GM21390 (cell line): ENCODE data around the gene KLHDC8A.
"Not testable (repeated sequence)": the region's sequence is repeated elsewhere in the genome, so short reads cannot be mapped to it uniquely, and the experiment has no call there.

Experiments
- ATAC-seq: cut with Tn5 transposase; IDR thresholded peaks from one replicate; pipeline ENCODE4 v1.9.1; 2021; ENCODE audit not compliant: unreplicated experiment

Gene KLHDC8A

GRCh38 chr1:205298191-205298994 lies 58.3 kb downstream of the KLHDC8A start:
- ATAC-seq, result no peak

GRCh38 chr1:205297546-205298177 lies 59.1 kb downstream of the KLHDC8A start:
- ATAC-seq, result not testable (repeated sequence)

GRCh38 chr1:205296154-205296553 lies 60.6 kb downstream of the KLHDC8A start:
- no peak for ATAC-seq

GRCh38 chr1:205294934-205295333 lies 61.8 kb downstream of the KLHDC8A start:
- no peak for ATAC-seq

GRCh38 chr1:205294175-205294917 lies 62.4 kb downstream of the KLHDC8A start:
- no peak for ATAC-seq

- ATAC-seq, result no peak
These were observed 63.2 kb downstream of the KLHDC8A start for GRCh38 chr1:205293350-205294074.

- ATAC-seq, result no peak
These were observed 65.1 kb downstream of the KLHDC8A start for GRCh38 chr1:205291596-205291995.

- ATAC-seq, result peak; percentile 81
These were observed 68.8 kb downstream of the KLHDC8A start for GRCh38 chr1:205287767-205288559.

- no peak for ATAC-seq
These were observed 69.6 kb downstream of the KLHDC8A start for GRCh38 chr1:205287076-205287475.

- ATAC-seq, result no peak
These were observed 70.3 kb downstream of the KLHDC8A start for GRCh38 chr1:205286335-205286950.
